Embryonic facial prominence (tissue), 1 donor: Measurements from ENCODE around the gene SH3TC1.

Experiments
- DNase-seq: peaks from one replicate; pipeline ENCODE4 v3.0.0-alpha.2; 2016; ENCODE audit errors: extremely low spot score

SH3TC1 gene

DNA sequence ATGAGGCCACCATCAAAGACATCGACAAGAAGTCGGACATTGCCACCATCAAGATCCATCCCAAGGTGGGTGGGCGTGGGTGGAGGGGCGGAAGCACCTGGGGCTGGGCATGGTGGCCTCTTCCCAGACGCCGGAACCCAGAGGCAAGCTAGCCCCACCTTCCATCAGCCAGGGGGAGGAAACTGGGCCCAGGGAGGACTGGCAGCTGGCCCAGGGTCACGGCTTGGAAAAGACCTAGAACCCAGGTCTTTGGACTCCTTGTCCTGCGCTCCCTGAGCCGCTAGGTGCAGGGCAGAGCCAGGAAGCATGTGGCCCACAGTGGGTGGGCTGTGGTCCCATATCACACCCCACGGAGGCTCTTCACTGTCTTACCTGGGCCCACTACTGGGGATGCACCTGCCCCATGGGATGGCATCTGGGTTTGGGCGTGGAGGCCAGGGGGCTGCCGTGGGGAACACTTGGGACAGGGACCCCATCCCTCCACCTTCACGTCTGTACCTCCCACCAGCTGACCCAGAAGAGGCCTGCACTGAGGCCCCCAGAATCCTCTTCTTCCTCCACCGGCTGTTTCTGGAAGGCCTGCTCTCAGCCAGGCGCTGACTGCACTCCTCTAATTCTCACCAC, 87.7 kb downstream of the SH3TC1 start:
- no peak for DNase-seq

DNA sequence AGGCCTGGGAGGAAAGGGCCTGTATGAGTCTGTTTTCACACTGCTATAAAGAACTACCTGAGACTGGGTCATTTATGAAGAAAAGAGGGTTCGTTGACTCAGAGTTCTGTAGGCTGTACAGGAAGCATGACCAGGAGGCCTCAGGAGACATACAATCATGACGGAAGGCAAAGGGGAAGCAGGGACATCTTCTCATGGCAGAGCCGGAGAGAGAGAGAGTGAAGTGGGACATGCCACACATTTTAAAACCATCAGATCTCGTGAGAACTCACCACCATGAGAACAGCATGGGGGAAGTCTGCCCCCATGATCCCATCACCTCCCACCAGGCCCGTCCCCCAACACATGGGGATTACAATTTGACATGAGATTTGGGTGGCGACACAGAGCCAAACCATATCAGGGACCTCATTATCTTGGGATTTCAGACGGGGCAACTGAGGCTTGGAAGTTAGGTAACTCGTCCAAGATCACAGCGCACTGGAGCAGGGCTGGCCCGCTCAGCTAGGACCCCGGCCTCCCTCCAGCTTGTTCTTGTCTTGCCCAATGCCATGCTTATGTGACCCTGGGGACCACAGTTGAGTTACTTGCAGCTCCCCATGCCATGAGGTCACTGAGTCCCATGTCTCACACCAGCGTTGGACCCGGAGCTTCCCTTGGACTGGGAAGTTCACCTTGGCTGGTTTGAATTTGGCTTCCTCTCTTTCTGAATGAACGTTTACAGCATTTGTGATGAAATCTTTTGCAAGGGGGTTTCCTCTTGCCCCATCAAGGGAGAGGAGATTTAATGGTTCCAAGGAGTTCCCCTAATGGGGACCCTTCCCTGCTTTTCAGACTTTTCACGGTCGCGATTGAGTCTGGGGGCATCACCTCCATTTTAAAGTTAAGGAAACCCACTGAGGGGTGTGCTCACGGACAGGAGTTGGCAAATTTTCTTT, 88.5 kb downstream of the SH3TC1 start:
- DNase-seq: no peak

DNA sequence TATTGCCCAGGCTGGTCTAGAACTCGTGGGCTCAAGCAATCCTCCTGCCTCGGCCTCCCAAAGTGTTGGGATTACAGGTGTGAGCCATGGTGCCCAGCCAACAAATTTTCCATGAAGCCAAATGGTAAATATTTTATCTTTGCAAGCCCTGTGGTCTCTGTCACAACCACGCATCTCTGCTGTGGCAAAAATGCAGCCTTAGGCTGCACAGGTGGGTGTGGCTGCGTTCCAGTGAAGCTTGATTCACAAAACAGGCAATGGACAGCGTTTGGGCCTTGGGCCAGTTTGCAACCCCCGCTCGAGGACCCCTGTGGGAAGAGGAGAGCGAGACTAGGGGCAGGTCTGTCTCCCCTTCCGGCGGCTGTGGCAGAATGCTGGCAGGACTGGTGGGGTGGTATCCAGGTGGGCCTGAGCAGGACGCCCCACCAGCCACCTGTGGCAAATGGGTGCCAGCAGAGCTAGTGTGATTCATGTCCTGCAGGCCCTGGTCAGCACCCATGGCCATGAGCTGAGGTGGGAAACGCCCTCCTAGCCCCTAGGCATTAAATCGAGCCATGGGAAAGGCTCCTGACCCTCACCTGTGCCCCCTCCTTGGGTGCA, 90.2 kb downstream of the SH3TC1 start:
- DNase-seq: no peak

DNA sequence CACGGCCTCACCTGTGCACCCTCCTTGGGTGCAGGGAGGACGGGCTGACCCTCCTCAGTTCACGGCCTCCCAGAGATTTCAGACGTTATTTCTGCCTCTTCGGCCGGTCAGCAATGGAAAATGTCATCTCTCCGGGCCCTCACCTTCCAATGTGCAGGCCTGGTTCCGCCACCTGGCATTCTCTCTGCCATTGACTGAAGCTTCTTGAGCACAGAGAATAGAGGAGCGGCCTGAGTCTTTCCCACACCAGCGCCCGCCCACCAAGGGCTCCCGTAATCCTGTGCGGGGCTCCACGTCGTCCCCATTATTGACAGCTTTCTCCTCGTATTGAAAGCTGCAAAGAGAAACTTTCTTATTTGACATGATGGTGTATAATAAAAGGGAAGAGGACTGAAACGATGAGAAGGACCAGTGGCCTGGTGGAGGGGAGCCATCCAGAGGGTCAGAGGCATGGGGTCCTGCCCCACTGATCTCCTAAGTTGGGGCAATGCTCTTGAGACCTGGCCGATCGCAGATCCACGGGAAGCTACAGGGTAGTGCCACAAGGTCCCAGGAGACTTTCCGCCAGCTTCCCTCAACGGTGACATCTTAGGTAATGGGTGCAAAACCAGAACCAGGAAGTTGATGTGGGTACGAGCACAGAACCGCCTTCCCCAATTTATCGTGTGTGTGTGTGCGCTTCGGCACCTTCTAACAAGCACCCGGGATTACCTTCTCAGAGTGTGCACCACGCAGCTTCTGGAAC, 91.0 kb downstream of the SH3TC1 start:
- no peak for DNase-seq

DNA sequence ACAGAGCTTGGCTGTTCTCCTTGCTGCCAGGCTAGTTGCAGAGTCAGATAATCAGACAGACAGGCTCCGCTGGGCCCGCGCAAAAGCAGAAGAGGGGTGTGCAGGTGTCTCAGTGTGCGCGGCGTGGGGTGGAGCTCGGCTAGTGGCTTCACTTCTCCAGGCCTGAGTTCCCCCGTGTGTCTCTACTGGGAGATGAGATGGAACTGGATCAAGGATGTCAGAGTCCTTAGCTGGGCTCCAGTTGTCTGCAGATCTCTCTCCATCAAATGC, 91.5 kb downstream of the SH3TC1 start:
- DNase-seq: no peak
